ENCODE results near the gene COL4A2. TPM values are rescaled to one million over a fixed set of nuclear protein-coding genes. Genes with fewer than 3 reads are reported as not detected.

The COL4A2 gene
- total RNA-seq, result 511 TPM

DNA sequence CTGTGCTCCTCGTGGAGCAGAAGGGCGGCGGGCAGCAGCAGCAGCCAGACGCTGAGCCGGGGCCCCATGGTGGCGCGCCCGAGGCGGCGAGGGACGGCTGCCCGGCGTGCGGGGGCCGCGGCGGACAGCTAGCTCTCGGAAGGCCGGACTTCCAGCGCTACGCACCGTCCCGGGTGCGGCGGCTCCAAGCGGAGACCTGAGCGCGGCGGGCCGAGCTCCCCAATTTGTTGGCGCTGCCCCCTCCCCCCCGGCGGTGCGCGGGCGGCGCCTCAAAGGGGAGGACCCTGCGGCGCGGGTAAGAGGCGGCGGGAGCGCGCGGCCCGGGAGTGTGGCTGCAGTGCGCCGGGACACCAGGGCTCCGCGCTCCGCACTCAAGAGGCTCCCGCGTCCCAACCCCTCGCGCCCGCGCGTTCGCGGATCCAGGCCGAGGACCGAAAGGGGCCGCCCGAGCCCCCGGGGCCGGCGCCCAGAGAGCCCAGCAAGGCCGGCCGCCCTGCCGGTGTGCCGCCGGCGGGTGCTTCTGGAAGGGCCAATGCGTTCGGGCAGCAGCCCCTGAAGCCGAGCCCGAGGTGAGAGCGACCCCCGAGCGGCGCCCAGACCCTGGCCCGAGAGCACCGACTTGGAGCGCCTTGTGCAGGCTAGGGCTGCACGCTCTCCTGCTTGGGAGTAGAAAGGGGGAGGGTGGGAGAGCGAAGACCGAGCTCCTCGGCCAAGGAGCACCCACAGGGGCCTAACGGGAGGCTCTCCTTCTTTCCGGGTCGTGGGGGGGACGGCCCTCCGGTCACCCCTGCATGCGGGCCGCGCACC lies at the start of gene COL4A2, which contains the start of gene COL4A1:
Gene COL4A2 (plus strand): TSS at position 325 of the 807 bp plus-strand sequence. CDS start 620 bp downstream, outside the sequence.
Gene COL4A1 (minus strand): TSS at position 198 of the 807 bp plus-strand sequence. CDS start 130 bp downstream, at position 68.
- Histone ChIP-seq H3K9ac (ENCODE audit: low read depth in 1 of 3, low read length in 3 of 3) (peak within 1 kb of the TSS; percentile 74 to 85 (median 76)), H3K36me3 (ENCODE audit: control insufficient read depth in 3 of 3, insufficient read depth in 3 of 3, low read length in 3 of 3) (peaks cover 0 to 4% (median 0%) of the 10 kb centered on the region in 3 donors), H3K4me1 (ENCODE audit: control insufficient read depth in 3 of 3, insufficient read depth in 3 of 3, low read length in 3 of 3) (peaks cover 31 to 54% (median 38%) of the 10 kb centered on the region in 3 donors), H3K27ac (ENCODE audit: low read depth, low read length) (peak within 1 kb of the TSS; percentile 85), H3K4me3 (ENCODE audit: low read length in 3 of 3) (peak within 1 kb of the TSS; percentile 79 to 93 (median 81)), H3K9me3 (ENCODE audit: control insufficient read depth in 3 of 3, low read length in 3 of 3) (no peaks in the 10 kb centered on the region), H3K27me3 (ENCODE audit: control insufficient read depth in 3 of 3, insufficient read depth in 3 of 3, low read length in 3 of 3) (peaks cover 32 to 72% (median 52%) of the 10 kb centered on the region in 3 donors)

DNA sequence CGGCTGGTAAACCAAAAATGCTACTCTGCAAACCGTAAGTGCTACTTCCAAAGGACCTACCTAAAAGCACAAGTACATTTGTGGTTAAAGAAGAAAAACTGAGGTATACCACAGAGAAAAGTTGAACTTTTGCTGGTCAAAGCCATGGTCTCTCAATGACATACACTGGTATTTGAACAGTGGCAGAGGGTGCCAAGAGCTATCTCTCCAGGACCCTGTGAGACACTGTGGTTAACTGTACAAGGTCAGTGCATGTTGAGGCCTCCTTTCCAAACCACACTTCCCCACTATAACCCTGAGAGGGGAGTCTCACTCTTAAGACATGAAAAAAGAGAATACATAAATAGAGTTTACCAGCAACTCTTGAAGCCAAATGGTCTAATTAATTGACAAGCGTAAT lies 49.7 kb upstream of the COL4A2 start:
- no peaks in the 10 kb centered on the region for H3K36me3 ChIP-seq (ENCODE audit: control insufficient read depth in 3 of 3, insufficient read depth in 3 of 3, low read length in 3 of 3)
- no peak overlapping the region for H3K4me3 ChIP-seq (ENCODE audit: low read length in 3 of 3)
- H3K9ac ChIP-seq (ENCODE audit: low read depth in 1 of 3, low read length in 3 of 3), result no peak overlapping the region
- H3K9me3 ChIP-seq (ENCODE audit: control insufficient read depth in 3 of 3, low read length in 3 of 3), result no peaks in the 10 kb centered on the region
- H3K27me3 ChIP-seq (ENCODE audit: control insufficient read depth in 3 of 3, insufficient read depth in 3 of 3, low read length in 3 of 3), result peaks cover 4 to 13% (median 6%) of the 10 kb centered on the region in 3 donors
- peaks cover 13 to 25% (median 20%) of the 10 kb centered on the region in 3 donors for H3K4me1 ChIP-seq (ENCODE audit: control insufficient read depth in 3 of 3, insufficient read depth in 3 of 3, low read length in 3 of 3)
- H3K27ac ChIP-seq (ENCODE audit: low read depth, low read length), result no peak overlapping the region

GRCh38 chr13:110258876-110259631 lies 48.0 kb upstream of the COL4A2 start:
- Histone ChIP-seq H3K9me3 (ENCODE audit: control insufficient read depth in 3 of 3, low read length in 3 of 3) (no peaks in the 10 kb centered on the region), H3K4me3 (ENCODE audit: low read length in 3 of 3) (no peak overlapping the region), H3K27me3 (ENCODE audit: control insufficient read depth in 3 of 3, insufficient read depth in 3 of 3, low read length in 3 of 3) (peaks cover 4 to 19% (median 6%) of the 10 kb centered on the region in 3 donors), H3K36me3 (ENCODE audit: control insufficient read depth in 3 of 3, insufficient read depth in 3 of 3, low read length in 3 of 3) (no peaks in the 10 kb centered on the region), H3K27ac (ENCODE audit: low read depth, low read length) (peak overlapping the region; percentile 33), H3K9ac (ENCODE audit: low read depth in 1 of 3, low read length in 3 of 3) (no peak overlapping the region), H3K4me1 (ENCODE audit: control insufficient read depth in 3 of 3, insufficient read depth in 3 of 3, low read length in 3 of 3) (peaks cover 23 to 39% (median 28%) of the 10 kb centered on the region in 3 donors)

GRCh38 chr13:110259651-110260050 lies 47.4 kb upstream of the COL4A2 start:
- H3K4me1 ChIP-seq (ENCODE audit: control insufficient read depth in 3 of 3, insufficient read depth in 3 of 3, low read length in 3 of 3), result peaks cover 28 to 43% (median 29%) of the 10 kb centered on the region in 3 donors
- no peaks in the 10 kb centered on the region for H3K36me3 ChIP-seq (ENCODE audit: control insufficient read depth in 3 of 3, insufficient read depth in 3 of 3, low read length in 3 of 3)
- no peak overlapping the region for H3K4me3 ChIP-seq (ENCODE audit: low read length in 3 of 3)
- no peaks in the 10 kb centered on the region for H3K9me3 ChIP-seq (ENCODE audit: control insufficient read depth in 3 of 3, low read length in 3 of 3)
- no peak overlapping the region for H3K9ac ChIP-seq (ENCODE audit: low read depth in 1 of 3, low read length in 3 of 3)
- H3K27me3 ChIP-seq (ENCODE audit: control insufficient read depth in 3 of 3, insufficient read depth in 3 of 3, low read length in 3 of 3), result peaks cover 4 to 16% (median 6%) of the 10 kb centered on the region in 3 donors
- peak overlapping the region; percentile 14 for H3K27ac ChIP-seq (ENCODE audit: low read depth, low read length)

- peaks cover 10 to 25% (median 14%) of the 10 kb centered on the region in 3 donors for H3K27me3 ChIP-seq (ENCODE audit: control insufficient read depth in 3 of 3, insufficient read depth in 3 of 3, low read length in 3 of 3)
- H3K9ac ChIP-seq (ENCODE audit: low read depth in 1 of 3, low read length in 3 of 3), result no peak overlapping the region
- no peak overlapping the region for H3K4me3 ChIP-seq (ENCODE audit: low read length in 3 of 3)
- H3K27ac ChIP-seq (ENCODE audit: low read depth, low read length), result peak overlapping the region; percentile 62
- H3K9me3 ChIP-seq (ENCODE audit: control insufficient read depth in 3 of 3, low read length in 3 of 3), result no peaks in the 10 kb centered on the region
- no peaks in the 10 kb centered on the region for H3K36me3 ChIP-seq (ENCODE audit: control insufficient read depth in 3 of 3, insufficient read depth in 3 of 3, low read length in 3 of 3)
- peaks cover 35 to 55% (median 41%) of the 10 kb centered on the region in 3 donors for H3K4me1 ChIP-seq (ENCODE audit: control insufficient read depth in 3 of 3, insufficient read depth in 3 of 3, low read length in 3 of 3)
Observed at GRCh38 chr13:110261166-110262081, 45.7 kb upstream of the COL4A2 start.

GRCh38 chr13:110262082-110262436 lies 45.0 kb upstream of the COL4A2 start:
- Histone ChIP-seq H3K27ac (ENCODE audit: low read depth, low read length) (peak overlapping the region; percentile 62), H3K4me3 (ENCODE audit: low read length in 3 of 3) (peak overlapping the region in 1 of 3 donors; percentile 13), H3K36me3 (ENCODE audit: control insufficient read depth in 3 of 3, insufficient read depth in 3 of 3, low read length in 3 of 3) (no peaks in the 10 kb centered on the region), H3K9ac (ENCODE audit: low read depth in 1 of 3, low read length in 3 of 3) (no peak overlapping the region), H3K27me3 (ENCODE audit: control insufficient read depth in 3 of 3, insufficient read depth in 3 of 3, low read length in 3 of 3) (peaks cover 10 to 26% (median 18%) of the 10 kb centered on the region in 3 donors), H3K4me1 (ENCODE audit: control insufficient read depth in 3 of 3, insufficient read depth in 3 of 3, low read length in 3 of 3) (peaks cover 35 to 55% (median 43%) of the 10 kb centered on the region in 3 donors), H3K9me3 (ENCODE audit: control insufficient read depth in 3 of 3, low read length in 3 of 3) (no peaks in the 10 kb centered on the region)

GRCh38 chr13:110262508-110263291 lies 44.4 kb upstream of the COL4A2 start:
- Histone ChIP-seq H3K27ac (ENCODE audit: low read depth, low read length) (peak overlapping the region; percentile 62), H3K4me1 (ENCODE audit: control insufficient read depth in 3 of 3, insufficient read depth in 3 of 3, low read length in 3 of 3) (peaks cover 35 to 55% (median 43%) of the 10 kb centered on the region in 3 donors), H3K4me3 (ENCODE audit: low read length in 3 of 3) (peak overlapping the region in 2 of 3 donors; percentile 20 to 45)

GRCh38 chr13:110263404-110263803 lies 43.7 kb upstream of the COL4A2 start:
- no peak overlapping the region for H3K27ac ChIP-seq (ENCODE audit: low read depth, low read length)
- H3K4me3 ChIP-seq (ENCODE audit: low read length in 3 of 3), result no peak overlapping the region
- H3K9me3 ChIP-seq (ENCODE audit: control insufficient read depth in 3 of 3, low read length in 3 of 3), result no peaks in the 10 kb centered on the region
- H3K36me3 ChIP-seq (ENCODE audit: control insufficient read depth in 3 of 3, insufficient read depth in 3 of 3, low read length in 3 of 3), result peaks cover 0 to 2% (median 0%) of the 10 kb centered on the region in 3 donors
- H3K27me3 ChIP-seq (ENCODE audit: control insufficient read depth in 3 of 3, insufficient read depth in 3 of 3, low read length in 3 of 3), result peaks cover 13 to 28% (median 26%) of the 10 kb centered on the region in 3 donors
- no peak overlapping the region for H3K9ac ChIP-seq (ENCODE audit: low read depth in 1 of 3, low read length in 3 of 3)
- H3K4me1 ChIP-seq (ENCODE audit: control insufficient read depth in 3 of 3, insufficient read depth in 3 of 3, low read length in 3 of 3), result peaks cover 36 to 60% (median 43%) of the 10 kb centered on the region in 3 donors

More at GRCh38 chr13:110262508-110263291, 44.4 kb upstream of the COL4A2 start:
- no peaks in the 10 kb centered on the region for H3K9me3 ChIP-seq (ENCODE audit: control insufficient read depth in 3 of 3, low read length in 3 of 3)
- H3K36me3 ChIP-seq (ENCODE audit: control insufficient read depth in 3 of 3, insufficient read depth in 3 of 3, low read length in 3 of 3), result no peaks in the 10 kb centered on the region
- H3K9ac ChIP-seq (ENCODE audit: low read depth in 1 of 3, low read length in 3 of 3), result no peak overlapping the region
- peaks cover 10 to 26% (median 23%) of the 10 kb centered on the region in 3 donors for H3K27me3 ChIP-seq (ENCODE audit: control insufficient read depth in 3 of 3, insufficient read depth in 3 of 3, low read length in 3 of 3)

All from skeletal muscle tissue (tissue), 4 donors.